Activated CD8-positive, alpha-beta T cell treated with anti-CD3 and anti-CD28 coated beads for 36 hours (primary cell): ENCODE measurements around the gene THBS3. TPM values are rescaled to one million over a fixed set of nuclear protein-coding genes. Genes with fewer than 3 reads are reported as not detected.
A peak's percentile ranks its signal among the peaks of the same experiment; 100 is the strongest.

Experiments used
- ATAC-seq: fragments of 200-7000 bp; cut with Tn5 transposase; one replicate; pipeline ENCODE4 v1.10.0; 2021; ENCODE audit warnings: mild to moderate bottlenecking, moderate library complexity
- CTCF ChIA-PET: fragments of 350-600 bp; sonication (Branson Sonifier 250); formaldehyde crosslinking; loops from one replicate; lab custom pipeline; 2021; ENCODE audit warnings: antibody characterized with exemption; lab: Charles Lee
- POLR2A ChIA-PET: fragments of 350-600 bp; sonication (Branson Sonifier 250); formaldehyde crosslinking; loops from one replicate; lab custom pipeline; 2021; ENCODE audit warnings: antibody characterized with exemption; lab: Charles Lee
- DNase-seq: peaks from one replicate; pipeline ENCODE4 v3.0.0-alpha.2; 2020
- H3K27ac Mint-ChIP-seq: one replicate; pipeline ENCODE4 v1.8.0; 2021; ENCODE audit warnings: mild to moderate bottlenecking, mixed read lengths
- H3K27me3 Mint-ChIP-seq: one replicate; pipeline ENCODE4 v1.8.0; 2021; ENCODE audit warnings: mixed read lengths
- H3K36me3 Mint-ChIP-seq: one replicate; pipeline ENCODE4 v1.8.0; 2021; ENCODE audit warnings: low read depth, mixed read lengths
- H3K4me1 Mint-ChIP-seq: one replicate; pipeline ENCODE4 v1.8.0; 2021; ENCODE audit warnings: low read depth, mixed read lengths
- H3K4me3 Mint-ChIP-seq: one replicate; pipeline ENCODE4 v1.8.0; 2021; ENCODE audit warnings: mild to moderate bottlenecking, moderate library complexity, mixed read lengths
- H3K9me3 Mint-ChIP-seq: one replicate; pipeline ENCODE4 v1.8.0; 2021; ENCODE audit warnings: mixed read lengths
- CTCF ChIP-seq: fragments of 200-600 bp; IDR thresholded peaks from one replicate; pipeline ENCODE4 v1.8.0; 2022; ENCODE audit warnings: antibody characterized with exemption, mild to moderate bottlenecking
- intact Hi-C: fragments of 100-400 bp; cut with micrococcal nuclease; formaldehyde crosslinking; loops from one replicate; pipeline ENCODE4 v1.10.0; 2022
- total RNA-seq, 2 experiments: library from RNA; stranded (reverse); gene quantifications; one replicate each; pipeline ENCODE4 v1.2.3, GENCODE V29; 2021

The THBS3 gene
- total RNA-seq, 2 experiments from 2014 or later, result 11.1 to 12.0 TPM

GRCh38 chr1:155245163-155245524 lies 37.4 kb upstream of the THBS3 start:
- no peak for ATAC-seq
- Mint-ChIP-seq H3K27me3 (peaks cover 2% of the 10 kb centered on the region), H3K27ac (peak overlapping the region; percentile 95), H3K36me3 (peaks cover 22% of the 10 kb centered on the region), H3K4me1 (peaks cover 41% of the 10 kb centered on the region), H3K9me3 (no peaks in the 10 kb centered on the region), H3K4me3 (peak overlapping the region; percentile 71)
- no peak for DNase-seq
- intact Hi-C loops, result no loop called here
- CTCF ChIA-PET, result interaction anchor here (0.7 to 2.5 kb wide), 7 partner anchors 12 to 154 kb away, joined by 3 to 18 read pairs (median 3); partner anchors contain the start of genes MTX1 and THBS3
- POLR2A ChIA-PET, result interaction anchor here (0.6 to 3.7 kb wide), 17 partner anchors 9 to 448 kb away, joined by 3 to 33 read pairs (median 4); partner anchors contain the start of genes MTX1, SCAMP3 and THBS3
- TF ChIP-seq CTCF, result no peak

- ChIA-PET POLR2A (interaction anchor here (0.6 to 3.7 kb wide), 29 partner anchors 9 to 501 kb away, joined by 3 to 33 read pairs (median 4); partner anchors contain the start of genes CLK2, KRTCAP2, MTX1 and SCAMP3), CTCF (interaction anchor here (0.7 to 2.5 kb wide), 12 partner anchors 8 to 154 kb away, joined by 3 to 18 read pairs (median 4); partner anchors contain the start of genes KRTCAP2, MTX1 and THBS3)
- Mint-ChIP-seq H3K27me3 (peaks cover 2% of the 10 kb centered on the region), H3K4me1 (peaks cover 41% of the 10 kb centered on the region), H3K27ac (peak overlapping the region; percentile 95), H3K4me3 (peak overlapping the region; percentile 71), H3K9me3 (no peaks in the 10 kb centered on the region), H3K36me3 (peaks cover 22% of the 10 kb centered on the region)
- DNase-seq (peak; percentile 100), ATAC-seq (peak; percentile 97)
- peak; percentile 39 for TF ChIP-seq CTCF
- intact Hi-C loops, result loop anchor here (5.0 kb wide), 1 partner anchor 37 kb away; the partner anchor contains the start of genes MTX1 and THBS3
Measured at GRCh38 chr1:155244368-155245162, 36.9 kb upstream of the THBS3 start.

- POLR2A ChIA-PET, result interaction anchor here (1.1 to 3.7 kb wide), 7 partner anchors 14 to 452 kb away, joined by 3 to 23 read pairs (median 5); partner anchors contain the start of genes KRTCAP2, MTX1 and THBS3
- peaks cover 21% of the 10 kb centered on the region for H3K36me3 Mint-ChIP-seq
- peaks cover 41% of the 10 kb centered on the region for H3K4me1 Mint-ChIP-seq
- no peak for TF ChIP-seq CTCF
- DNase-seq, result no peak
- peak overlapping the region; percentile 95 for H3K27ac Mint-ChIP-seq
- no peak for ATAC-seq
- CTCF ChIA-PET, result interaction anchor here (1.0 to 2.6 kb wide), 6 partner anchors 13 to 67 kb away, joined by 3 to 18 read pairs (median 6); partner anchors contain the start of genes ENTREP3, MTX1 and THBS3
- H3K27me3 Mint-ChIP-seq, result peaks cover 2% of the 10 kb centered on the region
- H3K4me3 Mint-ChIP-seq, result peak overlapping the region; percentile 71
- H3K9me3 Mint-ChIP-seq, result no peaks in the 10 kb centered on the region
- intact Hi-C loops, result loop anchor here (5.0 kb wide), 1 partner anchor 36 kb away; the partner anchor contains the start of genes MTX1 and THBS3
Measured at GRCh38 chr1:155242805-155243358, 35.2 kb upstream of the THBS3 start.

GRCh38 chr1:155241841-155242264 lies 34.2 kb upstream of the THBS3 start:
- intact Hi-C loops, result loop anchor here (5.0 kb wide), 1 partner anchor 35 kb away; the partner anchor contains the start of genes MTX1 and THBS3
- no peaks in the 10 kb centered on the region for H3K9me3 Mint-ChIP-seq
- DNase-seq (no peak), ATAC-seq (no peak)
- H3K36me3 Mint-ChIP-seq, result peaks cover 19% of the 10 kb centered on the region
- peaks cover 2% of the 10 kb centered on the region for H3K27me3 Mint-ChIP-seq
- H3K4me3 Mint-ChIP-seq, result peak overlapping the region; percentile 81
- peaks cover 41% of the 10 kb centered on the region for H3K4me1 Mint-ChIP-seq
- H3K27ac Mint-ChIP-seq, result peak overlapping the region; percentile 82
- ChIA-PET CTCF (interaction anchor here (1.0 to 3.3 kb wide), 5 partner anchors 9 to 66 kb away, joined by 3 to 33 read pairs (median 8); partner anchors contain the start of gene ENTREP3), POLR2A (interaction anchor here (0.7 to 2.2 kb wide), 5 partner anchors 10 to 48 kb away, joined by 3 to 16 read pairs (median 4); no protein-coding TSS in a partner anchor)
- no peak for TF ChIP-seq CTCF
